ENCODE measurements around the gene SLAMF9. TPM values are rescaled to one million over a fixed set of nuclear protein-coding genes. Genes with fewer than 3 reads are reported as not detected.

Gene SLAMF9
- not detected in 2 replicates for total RNA-seq (2021)
- long read RNA-seq = 0 reads

DNA sequence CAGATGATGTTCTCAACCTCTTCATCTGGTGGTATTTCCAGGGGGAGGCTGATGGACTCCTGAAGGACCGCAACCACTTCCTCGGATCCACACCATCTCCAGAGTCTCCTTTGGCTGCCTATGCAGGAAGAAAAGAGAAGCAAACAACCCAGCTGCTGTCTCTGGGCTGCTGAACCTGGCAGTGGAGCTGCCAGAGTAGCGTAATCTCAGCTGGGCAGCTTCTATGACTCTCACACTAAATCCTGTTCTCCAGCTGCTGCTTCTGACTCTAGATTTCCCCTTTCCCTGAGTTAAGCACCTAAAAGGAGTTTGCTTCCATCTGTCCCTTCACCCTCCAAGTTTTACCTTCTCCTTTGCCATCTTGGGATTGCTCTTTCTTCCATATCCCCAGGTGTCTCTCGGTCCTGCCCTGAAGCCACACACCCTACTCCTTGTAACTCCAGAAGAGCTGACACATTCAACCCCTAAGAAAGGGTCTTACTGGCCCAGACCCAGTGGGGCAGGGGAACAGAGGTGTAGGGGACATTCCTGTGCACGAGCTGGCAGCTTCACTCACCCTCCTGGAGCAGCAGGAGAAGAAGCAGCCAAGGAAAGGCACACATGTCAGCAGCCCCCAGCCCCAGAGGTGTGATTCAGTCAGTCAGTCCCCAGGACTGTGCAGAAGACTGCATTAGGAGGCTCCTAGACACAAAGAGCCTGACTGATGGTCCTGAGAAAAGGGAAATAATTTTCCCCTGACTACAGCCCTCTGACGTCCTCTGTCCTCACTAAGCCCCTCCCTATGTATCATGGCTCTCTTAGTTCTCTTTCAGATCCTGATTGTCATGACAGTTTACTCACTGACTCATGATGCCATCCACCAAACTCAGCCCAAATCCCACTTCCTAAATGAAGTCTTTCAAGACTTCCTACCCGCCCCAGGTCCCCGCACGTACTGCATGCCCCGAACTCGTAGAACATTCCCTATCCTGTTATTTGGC, at the start of gene SLAMF9:
Gene SLAMF9, minus strand, starts transcription at position 702 of the 980 bp plus-strand sequence. Its CDS starts 100 bp downstream, at position 602.
- Histone ChIP-seq H2BK120ac (ENCODE audit: low read depth, low read length, poor library complexity, severe bottlenecking) (no peak within 1 kb of the TSS), H3K14ac (ENCODE audit: insufficient read depth, low read length) (no peak within 1 kb of the TSS), H3K23ac (ENCODE audit: insufficient read length, low read depth, low read length) (no peak within 1 kb of the TSS), H3K9me3 (ENCODE audit: control insufficient read depth, low read depth, low read length) (no peaks in the 10 kb centered on the region), H3K4me2 (ENCODE audit: insufficient read depth, insufficient read length, low read length) (no peak within 1 kb of the TSS), H2BK5ac (ENCODE audit: insufficient read length, low read length) (no peak within 1 kb of the TSS), H3K79me2 (ENCODE audit: insufficient read depth, low read length) (no peaks in the 10 kb centered on the region), H3K79me1 (ENCODE audit: insufficient read depth, low read depth, low read length, poor library complexity, severe bottlenecking) (no peaks in the 10 kb centered on the region), H2BK20ac (ENCODE audit: low read depth, low read length, poor library complexity, severe bottlenecking) (no peak within 1 kb of the TSS), H4K20me1 (ENCODE audit: control insufficient read depth, insufficient read depth, insufficient read length) (no peaks in the 10 kb centered on the region), H3K27ac (ENCODE audit: insufficient read length, low read depth, low read length) (no peak within 1 kb of the TSS), H3T11ph (ENCODE audit: low read length) (no peak within 1 kb of the TSS), H3K23me2 (ENCODE audit: insufficient read length, low read depth, low read length, poor library complexity, severe bottlenecking) (no peaks in the 10 kb centered on the region), H4K8ac (replicated peaks; ENCODE audit: insufficient read length, low read depth, low read length) (no peak within 1 kb of the TSS), H2BK15ac (ENCODE audit: low read depth, low read length) (no peak within 1 kb of the TSS), H3K18ac (ENCODE audit: insufficient read length, low read depth, low read length) (no peak within 1 kb of the TSS), H3K56ac (ENCODE audit: insufficient read length, low read depth, low read length) (no peak within 1 kb of the TSS), H3K4me1 (ENCODE audit: insufficient read depth, low read length) (no peaks in the 10 kb centered on the region), H2BK12ac (ENCODE audit: insufficient read length, low read depth, low read length) (no peak within 1 kb of the TSS), H2AFZ (ENCODE audit: low read length) (no peak within 1 kb of the TSS), H2AK5ac (ENCODE audit: insufficient read length, low read length) (no peak within 1 kb of the TSS), H4K5ac (ENCODE audit: insufficient read length, low read depth, low read length) (no peak within 1 kb of the TSS), H3K4ac (ENCODE audit: low read depth, low read length) (no peak within 1 kb of the TSS), H4K91ac (ENCODE audit: insufficient read length, low read depth, low read length) (no peak within 1 kb of the TSS), H3K9ac (ENCODE audit: extremely low read depth, insufficient read length, low read length) (no peak within 1 kb of the TSS), H3K27me3 (ENCODE audit: insufficient read depth, low read length) (no peaks in the 10 kb centered on the region; the same call in 1 of the 2 replicates)
- peaks cover 22% of the 10 kb centered on the region for H3K27me3 Mint-ChIP-seq (ENCODE audit: low read depth)
- no peak within 1 kb of the TSS; a peak in 1 of 5 replicates for H3K4me3 Mint-ChIP-seq
- WGBS (ENCODE audit: extremely low coverage, insufficient read length, low lambda C conversion rate) = no CpG with 5 or more reads among the region's 11 CpGs
- peak within 1 kb of the TSS in 1 of 3 experiments; percentile 10; a peak in 2 of 7 replicates for H3K27ac Mint-ChIP-seq
- TF ChIP-seq, protein P1, sequence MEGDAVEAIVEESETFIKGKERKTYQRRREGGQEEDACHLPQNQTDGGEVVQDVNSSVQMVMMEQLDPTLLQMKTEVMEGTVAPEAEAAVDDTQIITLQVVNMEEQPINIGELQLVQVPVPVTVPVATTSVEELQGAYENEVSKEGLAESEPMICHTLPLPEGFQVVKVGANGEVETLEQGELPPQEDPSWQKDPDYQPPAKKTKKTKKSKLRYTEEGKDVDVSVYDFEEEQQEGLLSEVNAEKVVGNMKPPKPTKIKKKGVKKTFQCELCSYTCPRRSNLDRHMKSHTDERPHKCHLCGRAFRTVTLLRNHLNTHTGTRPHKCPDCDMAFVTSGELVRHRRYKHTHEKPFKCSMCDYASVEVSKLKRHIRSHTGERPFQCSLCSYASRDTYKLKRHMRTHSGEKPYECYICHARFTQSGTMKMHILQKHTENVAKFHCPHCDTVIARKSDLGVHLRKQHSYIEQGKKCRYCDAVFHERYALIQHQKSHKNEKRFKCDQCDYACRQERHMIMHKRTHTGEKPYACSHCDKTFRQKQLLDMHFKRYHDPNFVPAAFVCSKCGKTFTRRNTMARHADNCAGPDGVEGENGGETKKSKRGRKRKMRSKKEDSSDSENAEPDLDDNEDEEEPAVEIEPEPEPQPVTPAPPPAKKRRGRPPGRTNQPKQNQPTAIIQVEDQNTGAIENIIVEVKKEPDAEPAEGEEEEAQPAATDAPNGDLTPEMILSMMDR (conservative IDR thresholded peaks at IDR 0.05) = no peak
- no peaks in the 10 kb centered on the region for H3K36me3 Mint-ChIP-seq (ENCODE audit: insufficient read depth in 1 of 3, low read depth in 3 of 3)
- peak; percentile 10 for DNase-seq
- H3K9me3 Mint-ChIP-seq = no peaks in the 10 kb centered on the region
- H3K4me1 Mint-ChIP-seq = peaks cover 0 to 1% of the 10 kb centered on the region in 2 experiments; a peak in 1 of 4 replicates

Measured in H9 (cell line).